PC-9 (cell line): ENCODE measurements around the gene PATL2. TPM values are rescaled to one million over a fixed set of nuclear protein-coding genes. Genes with fewer than 3 reads are reported as not detected.

ENCODE experiments used
- BruUV-seq: library from RNA; stranded (reverse); fragments of 400-500 nt; replicated peaks from 2 replicates; lab custom pipeline; 2021; lab: Mats Ljungman, UMichigan
- CTCF ChIA-PET: fragments of 300-600 bp; sonication (Branson Sonifier 250); formaldehyde crosslinking; loops from one replicate; lab custom pipeline; 2022; ENCODE audit warnings: antibody characterized with exemption; lab: Charles Lee
- POLR2A ChIA-PET: fragments of 300-600 bp; sonication (Branson Sonifier 250); formaldehyde crosslinking; loops from one replicate; lab custom pipeline; 2022; ENCODE audit warnings: antibody characterized with exemption; ENCODE audit not compliant: unreplicated experiment; lab: Charles Lee
- DNase-seq, 2 experiments: peaks; one replicate each; pipeline versions ENCODE4 v3.0.0 to v3.0.0-alpha.2; 2015 to 2022; ENCODE audit warnings: mixed read lengths in 1 of 2
- H2AFZ ChIP-seq: fragments of 200-600 bp; sonication (generic); 2 replicates; pipeline ENCODE4 v1.8.1; 2017; ENCODE audit warnings: antibody characterized with exemption
- H3F3A ChIP-seq: fragments of 200-600 bp; sonication (generic); 2 replicates; pipeline ENCODE4 v1.8.1; 2017; ENCODE audit warnings: antibody characterized with exemption, mild to moderate bottlenecking, low read depth; ENCODE audit not compliant: insufficient read depth
- H3K27ac ChIP-seq: fragments of 200-600 bp; sonication (generic); 2 replicates; pipeline ENCODE4 v1.6.1; 2016; ENCODE audit warnings: mixed run types
- H3K27me3 ChIP-seq: fragments of 200-600 bp; sonication (generic); 2 replicates; pipeline ENCODE4 v1.6.1; 2016; ENCODE audit warnings: low read depth, mixed run types; ENCODE audit not compliant: insufficient read depth
- H3K36me3 ChIP-seq: fragments of 200-600 bp; sonication (generic); 2 replicates; pipeline ENCODE4 v1.6.1; 2016; ENCODE audit warnings: low read depth, mixed run types
- H3K4me1 ChIP-seq: fragments of 200-600 bp; sonication (generic); replicated peaks from 2 replicates; pipeline ENCODE4 v1.6.1; 2016; ENCODE audit warnings: mixed run types; ENCODE audit not compliant: insufficient read depth
- H3K4me2 ChIP-seq: fragments of 200-600 bp; sonication (generic); 2 replicates; pipeline ENCODE4 v1.6.1; 2017; ENCODE audit warnings: mixed run types
- H3K4me3 ChIP-seq: fragments of 200-600 bp; sonication (generic); 2 replicates; pipeline ENCODE4 v1.6.1; 2016; ENCODE audit warnings: mixed run types
- H3K79me2 ChIP-seq: fragments of 200-600 bp; sonication (generic); 2 replicates; pipeline ENCODE4 v1.6.1; 2017; ENCODE audit warnings: low read depth, mixed run types
- H3K9me2 ChIP-seq: fragments of 200-600 bp; sonication (generic); 2 replicates; pipeline ENCODE4 v1.8.1; 2017; ENCODE audit warnings: mild to moderate bottlenecking; ENCODE audit not compliant: insufficient read depth
- H3K9me3 ChIP-seq: fragments of 200-600 bp; sonication (generic); 2 replicates; pipeline ENCODE4 v1.8.1; 2016; ENCODE audit warnings: low read depth; ENCODE audit not compliant: insufficient read depth
- H4K20me1 ChIP-seq: fragments of 200-600 bp; sonication (generic); 2 replicates; pipeline ENCODE4 v1.8.1; 2017; ENCODE audit not compliant: insufficient read depth
- EZH2 ChIP-seq: fragments of 200-600 bp; sonication (generic); IDR thresholded peaks from 2 replicates; pipeline ENCODE4 v1.8.0; 2017; ENCODE audit warnings: antibody characterized with exemption, low read depth
- intact Hi-C: fragments of 100-400 bp; cut with micrococcal nuclease; formaldehyde crosslinking; loops from one replicate; pipeline ENCODE4 v1.10.0; 2022; ENCODE audit not compliant: unreplicated experiment
- total RNA-seq: library from RNA; stranded (reverse); gene quantifications from 2 replicates; pipeline ENCODE4 v1.2.3, GENCODE V29; 2021
- TF ChIP-seq, protein P1 (sequence below): fragments of 200-600 bp; sonication (generic); conservative IDR thresholded peaks from 2 replicates; pipeline ENCODE4 v1.6.1; 2017; ENCODE audit warnings: mixed run types, antibody characterized with exemption, mild to moderate bottlenecking, moderate library complexity

Gene PATL2
- total RNA-seq, 1 experiment from 2014 or later = 0.61 TPM

GRCh38 chr15:44647637-44648036 is 63.5 kb downstream of the PATL2 start:
- intact Hi-C loops = no loop called here
- Histone ChIP-seq H3K4me2 (no peak overlapping the region), H3K36me3 (peaks cover 9% of the 10 kb centered on the region), H3K4me3 (no peak overlapping the region), H3K4me1 (no peaks in the 10 kb centered on the region), H3K27ac (no peak overlapping the region), H4K20me1 (no peaks in the 10 kb centered on the region), H3F3A (no peaks in the 10 kb centered on the region), H3K27me3 (no peaks in the 10 kb centered on the region), H3K79me2 (no peaks in the 10 kb centered on the region), H3K9me3 (no peaks in the 10 kb centered on the region), H2AFZ (no peak overlapping the region), H3K9me2 (no peaks in the 10 kb centered on the region)
- CTCF ChIA-PET = no interaction called here
- DNase-seq = no peak
- BruUV-seq = no TSS peak
- POLR2A ChIA-PET = no interaction called here
- TF ChIP-seq, protein P1, sequence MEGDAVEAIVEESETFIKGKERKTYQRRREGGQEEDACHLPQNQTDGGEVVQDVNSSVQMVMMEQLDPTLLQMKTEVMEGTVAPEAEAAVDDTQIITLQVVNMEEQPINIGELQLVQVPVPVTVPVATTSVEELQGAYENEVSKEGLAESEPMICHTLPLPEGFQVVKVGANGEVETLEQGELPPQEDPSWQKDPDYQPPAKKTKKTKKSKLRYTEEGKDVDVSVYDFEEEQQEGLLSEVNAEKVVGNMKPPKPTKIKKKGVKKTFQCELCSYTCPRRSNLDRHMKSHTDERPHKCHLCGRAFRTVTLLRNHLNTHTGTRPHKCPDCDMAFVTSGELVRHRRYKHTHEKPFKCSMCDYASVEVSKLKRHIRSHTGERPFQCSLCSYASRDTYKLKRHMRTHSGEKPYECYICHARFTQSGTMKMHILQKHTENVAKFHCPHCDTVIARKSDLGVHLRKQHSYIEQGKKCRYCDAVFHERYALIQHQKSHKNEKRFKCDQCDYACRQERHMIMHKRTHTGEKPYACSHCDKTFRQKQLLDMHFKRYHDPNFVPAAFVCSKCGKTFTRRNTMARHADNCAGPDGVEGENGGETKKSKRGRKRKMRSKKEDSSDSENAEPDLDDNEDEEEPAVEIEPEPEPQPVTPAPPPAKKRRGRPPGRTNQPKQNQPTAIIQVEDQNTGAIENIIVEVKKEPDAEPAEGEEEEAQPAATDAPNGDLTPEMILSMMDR = no peak
- no peak for TF ChIP-seq EZH2

DNA sequence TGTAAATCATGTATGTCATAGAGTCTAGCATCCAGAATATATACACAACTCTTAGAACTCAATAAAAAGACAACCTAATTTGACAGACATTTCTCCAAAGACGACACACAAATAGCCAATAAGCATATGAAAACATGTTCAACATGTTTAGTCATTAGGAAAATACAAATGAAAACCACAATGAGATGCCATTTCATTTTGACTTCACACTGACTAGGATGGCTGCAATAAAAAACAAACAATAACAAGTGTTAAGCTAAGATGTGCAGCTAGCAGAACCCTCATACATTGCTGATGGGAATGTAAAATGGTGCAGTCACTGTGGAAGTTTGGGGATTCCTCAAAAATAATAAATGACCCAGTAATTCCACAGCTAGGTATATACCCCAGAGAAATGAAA is 64.1 kb downstream of the PATL2 start:
- no peak for TF ChIP-seq EZH2
- TF ChIP-seq, protein P1 = no peak
- DNase-seq = no peak

DNA sequence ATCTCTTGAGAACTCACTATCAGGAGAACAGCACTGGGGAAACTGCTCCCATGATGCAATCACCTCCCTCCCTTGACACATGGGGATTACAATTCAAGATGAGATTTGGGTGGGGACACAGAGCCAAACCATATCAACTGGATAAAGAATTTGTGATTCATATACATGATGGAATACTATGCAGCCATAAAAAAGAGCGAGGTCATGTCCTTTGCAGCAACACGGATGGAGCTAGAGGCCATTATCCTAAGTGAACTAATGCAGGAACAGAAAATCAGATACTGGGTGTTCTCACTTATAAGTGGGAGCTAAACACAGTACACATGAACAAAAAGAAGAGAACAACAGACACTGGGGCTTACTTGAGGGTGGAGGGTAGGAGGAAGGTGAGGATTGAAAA is 64.7 kb downstream of the PATL2 start:
- POLR2A ChIA-PET = no interaction called here
- intact Hi-C loops = no loop called here

More for the DNA sequence above, 64.1 kb downstream of the PATL2 start:
- Histone ChIP-seq H4K20me1 (no peaks in the 10 kb centered on the region), H3K4me3 (no peak overlapping the region), H2AFZ (no peak overlapping the region), H3K27me3 (no peaks in the 10 kb centered on the region), H3K79me2 (no peaks in the 10 kb centered on the region), H3K9me3 (no peaks in the 10 kb centered on the region), H3K9me2 (no peaks in the 10 kb centered on the region), H3K27ac (no peak overlapping the region), H3K4me2 (no peak overlapping the region), H3K4me1 (no peaks in the 10 kb centered on the region), H3K36me3 (peaks cover 9% of the 10 kb centered on the region), H3F3A (no peaks in the 10 kb centered on the region)
- no TSS peak for BruUV-seq
- POLR2A ChIA-PET = no interaction called here
- intact Hi-C loops = no loop called here
- CTCF ChIA-PET = no interaction called here

DNA sequence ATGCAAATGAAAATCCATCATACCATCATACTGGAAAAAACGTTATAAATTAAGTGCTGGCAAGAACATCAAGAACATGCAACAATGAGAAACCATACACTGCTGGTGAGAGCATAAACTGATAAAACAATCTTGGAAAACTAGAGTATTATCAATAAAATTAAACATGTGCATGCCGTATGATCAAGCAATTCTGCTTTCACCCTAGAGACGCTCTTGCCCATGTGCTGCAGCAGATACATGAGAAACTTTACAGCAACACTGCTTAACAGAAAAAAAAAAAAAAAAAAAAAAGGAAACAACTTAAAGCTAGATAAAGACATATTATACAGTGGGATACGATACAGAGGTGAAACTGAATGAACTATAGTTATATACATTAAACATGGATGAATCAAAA is 69.5 kb downstream of the PATL2 start:
- Histone ChIP-seq H3K27ac (no peak overlapping the region), H3K4me1 (no peaks in the 10 kb centered on the region), H4K20me1 (no peaks in the 10 kb centered on the region), H3K4me2 (no peak overlapping the region), H3K27me3 (no peaks in the 10 kb centered on the region), H3K9me2 (no peaks in the 10 kb centered on the region), H3K36me3 (0 out of 2 replicates have a peak, but pooled peaks cover under 1% of the 10 kb centered on the region), H3K4me3 (no peak overlapping the region), H3K79me2 (no peaks in the 10 kb centered on the region), H3K9me3 (no peaks in the 10 kb centered on the region), H2AFZ (no peak overlapping the region), H3F3A (no peaks in the 10 kb centered on the region)
- BruUV-seq = no TSS peak
- intact Hi-C loops = no loop called here
- DNase-seq = no peak
- POLR2A ChIA-PET = interaction anchor here (0.7 kb wide), 1 partner anchor 380 kb away, joined by 7 read pairs; no protein-coding TSS in a partner anchor
- no peak for TF ChIP-seq EZH2
- TF ChIP-seq, protein P1 = no peak
- CTCF ChIA-PET = no interaction called here

More for the DNA sequence above, 64.7 kb downstream of the PATL2 start:
- Histone ChIP-seq H4K20me1 (no peaks in the 10 kb centered on the region), H2AFZ (no peak overlapping the region), H3K4me3 (no peak overlapping the region), H3K4me2 (no peak overlapping the region), H3K9me2 (no peaks in the 10 kb centered on the region), H3K36me3 (peaks cover 9% of the 10 kb centered on the region), H3K27me3 (no peaks in the 10 kb centered on the region), H3K9me3 (no peaks in the 10 kb centered on the region), H3K4me1 (no peaks in the 10 kb centered on the region), H3K79me2 (no peaks in the 10 kb centered on the region), H3F3A (no peaks in the 10 kb centered on the region), H3K27ac (no peak overlapping the region)
- no TSS peak for BruUV-seq
- CTCF ChIA-PET = no interaction called here
- TF ChIP-seq EZH2 = no peak
- no peak for DNase-seq
